Activated naive CD4-positive, alpha-beta T cell treated with anti-CD3 and anti-CD28 coated beads, Interleukin-2, amount 50 U/mL, for 72 hours (primary cell): ENCODE data around the gene RBM12. TPM values are rescaled to one million over a fixed set of nuclear protein-coding genes. Genes with fewer than 3 reads are reported as not detected.
"Not testable (repeated sequence)": the region's sequence is repeated elsewhere in the genome, so short reads cannot be mapped to it uniquely, and the experiment has no call there.

Experiments
- ATAC-seq, 2 donors: fragments of 150-1000 bp; cut with Tn5 transposase; 2 replicates each; pipeline ENCODE4 v1.10.0; 2021; ENCODE audit warnings: mild to moderate bottlenecking in 2 of 2, moderate library complexity in 2 of 2
- DNase-seq, 2 donors: peaks; one replicate each; pipeline ENCODE4 v3.0.0; 2021 to 2022; ENCODE audit warnings: low spot score in 2 of 2
- H3K27ac Mint-ChIP-seq, 2 donors: one replicate each; pipeline ENCODE4 v1.8.0; 2022; ENCODE audit warnings: mild to moderate bottlenecking in 2 of 2, mixed read lengths in 2 of 2
- H3K36me3 Mint-ChIP-seq, 2 donors: one replicate each; pipeline ENCODE4 v1.8.0; 2022; ENCODE audit warnings: mixed read lengths in 2 of 2
- H3K9me3 Mint-ChIP-seq, 2 donors: one replicate each; pipeline ENCODE4 v1.8.0; 2022; ENCODE audit warnings: mixed read lengths in 2 of 2
- total RNA-seq, 2 donors: library from RNA; stranded (reverse); gene quantifications; one replicate each; pipeline ENCODE4 v1.2.3, GENCODE V29; 2022

Gene RBM12, protein sequence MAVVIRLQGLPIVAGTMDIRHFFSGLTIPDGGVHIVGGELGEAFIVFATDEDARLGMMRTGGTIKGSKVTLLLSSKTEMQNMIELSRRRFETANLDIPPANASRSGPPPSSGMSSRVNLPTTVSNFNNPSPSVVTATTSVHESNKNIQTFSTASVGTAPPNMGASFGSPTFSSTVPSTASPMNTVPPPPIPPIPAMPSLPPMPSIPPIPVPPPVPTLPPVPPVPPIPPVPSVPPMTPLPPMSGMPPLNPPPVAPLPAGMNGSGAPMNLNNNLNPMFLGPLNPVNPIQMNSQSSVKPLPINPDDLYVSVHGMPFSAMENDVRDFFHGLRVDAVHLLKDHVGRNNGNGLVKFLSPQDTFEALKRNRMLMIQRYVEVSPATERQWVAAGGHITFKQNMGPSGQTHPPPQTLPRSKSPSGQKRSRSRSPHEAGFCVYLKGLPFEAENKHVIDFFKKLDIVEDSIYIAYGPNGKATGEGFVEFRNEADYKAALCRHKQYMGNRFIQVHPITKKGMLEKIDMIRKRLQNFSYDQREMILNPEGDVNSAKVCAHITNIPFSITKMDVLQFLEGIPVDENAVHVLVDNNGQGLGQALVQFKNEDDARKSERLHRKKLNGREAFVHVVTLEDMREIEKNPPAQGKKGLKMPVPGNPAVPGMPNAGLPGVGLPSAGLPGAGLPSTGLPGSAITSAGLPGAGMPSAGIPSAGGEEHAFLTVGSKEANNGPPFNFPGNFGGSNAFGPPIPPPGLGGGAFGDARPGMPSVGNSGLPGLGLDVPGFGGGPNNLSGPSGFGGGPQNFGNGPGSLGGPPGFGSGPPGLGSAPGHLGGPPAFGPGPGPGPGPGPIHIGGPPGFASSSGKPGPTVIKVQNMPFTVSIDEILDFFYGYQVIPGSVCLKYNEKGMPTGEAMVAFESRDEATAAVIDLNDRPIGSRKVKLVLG
- 100 to 1,000 TPM; 110 to 116 TPM for total RNA-seq

DNA sequence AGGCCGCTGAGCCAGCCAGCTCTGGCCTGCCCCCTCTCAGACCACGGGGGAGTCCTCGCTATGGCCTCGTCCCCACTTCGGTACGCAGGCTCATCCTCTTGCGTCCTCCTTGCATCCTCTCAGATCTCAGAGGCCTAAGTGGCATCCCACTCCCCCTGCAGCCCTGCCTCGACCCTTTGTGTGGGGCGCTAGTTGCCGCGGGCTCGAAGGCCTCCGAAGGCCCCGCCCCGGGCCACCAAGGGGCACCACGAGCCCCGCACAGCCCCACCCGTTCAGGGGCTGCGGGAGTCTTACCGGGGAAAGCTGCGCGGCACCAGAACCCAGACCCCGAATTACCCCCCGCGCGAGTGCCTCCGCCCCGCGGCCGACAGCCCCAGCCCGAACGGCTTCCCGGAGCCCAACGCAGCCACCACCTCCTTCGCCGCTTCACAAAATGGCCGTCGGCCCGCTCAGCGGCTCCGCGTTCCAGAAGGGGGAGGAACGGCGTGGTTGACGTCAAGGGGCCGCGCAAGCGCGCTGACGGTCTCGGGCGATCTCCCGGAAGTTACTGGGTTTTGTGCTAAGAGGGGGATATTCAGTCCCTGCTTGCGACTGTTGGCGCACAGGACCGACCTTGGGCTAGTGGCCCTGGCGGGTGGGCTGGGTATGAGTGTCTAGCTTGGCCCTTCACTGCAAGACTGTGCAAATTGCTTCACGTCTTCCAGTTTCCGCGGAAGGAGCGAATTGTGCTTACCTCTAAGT is at the start of gene RBM12, which contains the start of gene CPNE1:
RBM12 (minus strand) TSS at position 435 of the 741 bp plus-strand sequence. CDS start 9,578 bp downstream, outside the sequence.
CPNE1 (minus strand) TSS at position 435 of the 741 bp plus-strand sequence. CDS start 31,977 bp downstream, outside the sequence.
- peak; percentile 59 to 66 for ATAC-seq
- H3K27ac Mint-ChIP-seq: peak within 1 kb of the TSS; percentile 99 to 100
- DNase-seq: peak; percentile 91 to 93
- no peaks in the 10 kb centered on the region for H3K9me3 Mint-ChIP-seq
- H3K36me3 Mint-ChIP-seq: peaks cover 32 to 42% of the 10 kb centered on the region in 2 donors

DNA sequence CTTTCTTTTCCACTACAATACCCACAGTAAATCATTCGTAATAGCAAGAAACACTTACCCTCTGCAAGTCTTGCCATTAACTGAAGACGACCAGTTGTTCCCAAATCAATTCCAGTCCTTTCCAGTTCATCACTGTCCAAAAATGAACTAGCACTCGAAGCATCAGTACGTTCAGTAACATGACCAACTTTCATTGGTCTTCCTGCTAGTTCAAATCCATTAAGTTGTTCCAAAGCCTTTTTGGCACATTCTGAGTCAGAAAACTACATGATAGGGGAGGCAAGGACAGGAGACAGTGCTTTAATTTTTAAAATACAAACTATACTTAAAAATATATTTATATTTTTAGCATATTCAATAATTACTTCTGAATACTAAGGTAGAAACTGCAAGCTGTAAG is 49.4 kb upstream of the RBM12 start:
- ATAC-seq: no peak
- no peak overlapping the region for H3K27ac Mint-ChIP-seq
- no peaks in the 10 kb centered on the region for H3K9me3 Mint-ChIP-seq
- H3K36me3 Mint-ChIP-seq: peaks cover 0 to 27% of the 10 kb centered on the region in 2 donors
- no peak for DNase-seq

DNA sequence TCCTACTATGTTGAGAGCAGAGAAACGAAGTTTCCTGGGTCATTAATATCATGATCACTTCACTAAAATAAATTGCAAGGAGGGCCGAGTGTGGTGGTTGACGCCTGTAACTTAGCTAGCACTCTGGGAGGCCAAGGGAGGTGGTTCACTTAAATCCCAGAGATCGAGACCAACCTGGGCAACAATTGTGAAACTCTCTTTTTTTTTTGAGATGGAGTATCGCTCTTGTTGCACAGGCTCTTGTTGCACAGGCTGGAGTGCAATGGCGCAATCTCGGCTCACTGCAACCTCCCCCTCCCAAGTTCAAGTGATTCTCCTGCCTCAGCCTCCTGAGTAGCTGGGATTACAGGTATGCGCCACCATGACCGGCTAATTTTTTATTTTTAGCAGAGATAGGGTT is 48.4 kb upstream of the RBM12 start:
- not testable (repeated sequence) for H3K27ac Mint-ChIP-seq, H3K9me3 Mint-ChIP-seq, ATAC-seq, DNase-seq
- peaks cover 0 to 32% of the 10 kb centered on the region in 2 donors for H3K36me3 Mint-ChIP-seq

DNA sequence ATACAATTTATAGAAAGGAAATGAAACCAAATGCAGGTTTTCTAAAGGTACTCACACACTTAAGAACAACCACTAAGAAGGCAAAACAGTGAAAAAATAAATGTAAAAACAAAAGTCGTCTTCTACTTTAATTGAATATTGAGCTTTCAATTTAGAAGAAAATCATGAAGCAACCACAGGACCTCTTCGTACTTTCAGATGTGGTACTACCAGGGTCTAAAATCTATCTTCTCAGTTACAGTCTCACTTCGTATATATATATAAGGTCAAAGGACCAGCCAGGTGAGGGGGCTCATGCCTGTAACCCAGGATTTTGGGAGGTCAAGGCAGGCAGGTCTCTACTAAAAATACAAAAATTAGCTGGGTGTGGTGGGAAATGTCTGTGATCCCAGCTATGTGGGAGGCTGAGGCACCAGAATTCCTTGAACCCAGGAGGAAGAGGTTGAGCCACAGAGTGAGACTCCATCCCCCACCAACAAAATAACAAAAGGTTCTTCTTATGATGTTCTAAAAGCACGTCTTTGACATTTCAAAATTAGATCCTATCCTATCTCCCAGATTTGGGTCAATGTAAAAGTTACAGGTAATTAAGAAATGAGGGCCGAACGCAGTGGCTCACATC is 47.0 kb upstream of the RBM12 start:
- ATAC-seq (peak; percentile 65 to 70), DNase-seq (no peak)
- Mint-ChIP-seq H3K36me3 (peaks cover 0 to 27% of the 10 kb centered on the region in 2 donors), H3K27ac (peak overlapping the region; percentile 74 to 92), H3K9me3 (no peaks in the 10 kb centered on the region)

DNA sequence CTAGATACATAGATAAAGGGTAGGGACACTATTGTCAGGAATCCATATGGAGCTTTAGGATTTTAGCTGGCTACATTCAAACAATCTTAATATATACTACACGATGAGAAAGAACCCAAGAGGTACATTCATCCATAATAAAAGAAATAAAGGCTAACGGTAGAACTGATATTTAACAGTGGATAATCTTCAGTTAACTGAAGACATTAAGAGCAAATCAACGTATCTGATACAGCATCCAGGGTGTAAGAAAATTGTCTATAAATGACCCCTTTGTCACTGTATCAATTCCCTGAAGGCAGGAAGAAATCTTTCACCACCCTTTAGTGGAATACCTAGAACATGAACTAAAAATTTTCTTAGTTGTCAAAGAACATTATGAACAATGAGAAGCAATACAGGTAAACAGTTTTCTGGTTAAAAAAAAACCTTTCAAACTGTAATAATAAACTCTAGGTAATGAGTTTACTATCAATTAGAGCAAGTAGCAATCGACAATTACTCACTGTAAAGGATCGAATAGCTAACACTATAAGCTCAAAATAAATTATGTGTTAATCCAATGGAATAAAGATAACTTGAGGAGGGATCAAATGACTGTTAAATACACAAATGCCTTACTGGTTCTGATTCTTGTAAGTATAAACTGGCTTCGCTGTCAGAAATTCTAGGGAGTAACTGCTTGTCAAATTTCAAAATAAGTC is 46.3 kb upstream of the RBM12 start:
- no peaks in the 10 kb centered on the region for H3K9me3 Mint-ChIP-seq
- ATAC-seq: no peak

DNA sequence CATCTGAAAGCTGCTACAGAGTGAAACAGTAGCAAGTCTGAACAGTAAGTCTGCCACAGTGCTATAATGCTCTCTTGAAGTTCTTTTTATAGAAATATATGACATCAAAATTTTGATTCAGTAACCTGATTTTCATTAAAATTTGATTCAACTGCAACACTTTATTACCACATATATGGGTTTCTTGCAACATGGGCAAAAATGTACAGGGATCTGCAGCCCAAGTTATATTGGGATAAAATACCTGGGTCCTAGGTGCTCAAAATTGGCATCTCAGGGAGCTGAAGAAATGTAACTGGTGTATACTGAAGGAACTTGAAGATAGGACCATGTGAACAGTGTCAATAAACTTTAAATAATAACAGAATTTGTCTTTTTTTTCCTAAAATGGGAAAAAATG is 45.3 kb upstream of the RBM12 start:
- Mint-ChIP-seq H3K36me3 (peaks cover 0 to 29% of the 10 kb centered on the region in 2 donors), H3K27ac (peak overlapping the region in 1 of 2 donors; percentile 68), H3K9me3 (no peaks in the 10 kb centered on the region)
- DNase-seq (no peak), ATAC-seq (no peak)

More for the DNA sequence above, 46.3 kb upstream of the RBM12 start:
- H3K36me3 Mint-ChIP-seq: peaks cover 0 to 27% of the 10 kb centered on the region in 2 donors
- H3K27ac Mint-ChIP-seq: peak overlapping the region; percentile 68 to 74
- DNase-seq: no peak

DNA sequence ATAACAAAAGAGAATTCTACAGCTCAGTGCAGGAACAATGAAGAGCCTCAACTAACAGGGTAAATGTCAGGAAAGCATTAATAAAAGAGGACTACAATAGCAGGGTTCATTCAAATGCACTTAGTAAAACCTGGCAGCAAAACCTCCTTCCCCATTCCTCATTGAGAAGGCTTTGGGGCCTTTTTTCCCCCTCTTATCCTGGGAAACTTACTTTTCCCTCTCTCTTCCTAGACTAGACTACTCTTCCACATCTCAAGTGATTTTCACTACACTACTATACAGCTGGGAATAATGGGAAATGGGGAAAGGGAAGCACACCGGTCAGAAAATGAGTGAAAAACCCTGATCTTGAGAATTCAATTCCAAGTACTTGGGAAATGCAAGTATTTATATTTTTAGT is 44.6 kb upstream of the RBM12 start:
- H3K9me3 Mint-ChIP-seq: no peaks in the 10 kb centered on the region
- DNase-seq: no peak
- peaks cover 0 to 31% of the 10 kb centered on the region in 2 donors for H3K36me3 Mint-ChIP-seq
- peak overlapping the region; percentile 54 to 72 for H3K27ac Mint-ChIP-seq
- ATAC-seq: no peak

DNA sequence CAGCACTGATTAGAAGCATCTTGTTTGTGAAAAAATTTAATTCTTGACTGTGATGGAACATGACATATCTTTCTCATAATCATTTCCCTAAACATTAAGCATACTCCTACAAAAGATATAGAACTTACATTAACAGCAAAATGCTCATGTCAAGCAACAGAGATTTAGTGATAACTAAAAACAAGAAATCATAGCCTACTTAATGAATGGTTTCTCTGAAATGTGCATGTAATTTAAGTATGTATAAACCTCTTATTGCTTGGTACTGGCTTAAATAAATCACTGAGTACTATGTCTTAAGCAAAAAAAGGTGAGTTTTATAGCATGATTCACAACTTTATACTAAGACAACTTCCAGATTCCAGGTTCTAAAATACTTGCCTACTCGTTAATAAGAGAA is 43.8 kb upstream of the RBM12 start:
- Mint-ChIP-seq H3K27ac (peak overlapping the region in 1 of 2 donors; percentile 72), H3K9me3 (no peaks in the 10 kb centered on the region), H3K36me3 (peaks cover 0 to 31% of the 10 kb centered on the region in 2 donors)
- DNase-seq (no peak), ATAC-seq (no peak)

DNA sequence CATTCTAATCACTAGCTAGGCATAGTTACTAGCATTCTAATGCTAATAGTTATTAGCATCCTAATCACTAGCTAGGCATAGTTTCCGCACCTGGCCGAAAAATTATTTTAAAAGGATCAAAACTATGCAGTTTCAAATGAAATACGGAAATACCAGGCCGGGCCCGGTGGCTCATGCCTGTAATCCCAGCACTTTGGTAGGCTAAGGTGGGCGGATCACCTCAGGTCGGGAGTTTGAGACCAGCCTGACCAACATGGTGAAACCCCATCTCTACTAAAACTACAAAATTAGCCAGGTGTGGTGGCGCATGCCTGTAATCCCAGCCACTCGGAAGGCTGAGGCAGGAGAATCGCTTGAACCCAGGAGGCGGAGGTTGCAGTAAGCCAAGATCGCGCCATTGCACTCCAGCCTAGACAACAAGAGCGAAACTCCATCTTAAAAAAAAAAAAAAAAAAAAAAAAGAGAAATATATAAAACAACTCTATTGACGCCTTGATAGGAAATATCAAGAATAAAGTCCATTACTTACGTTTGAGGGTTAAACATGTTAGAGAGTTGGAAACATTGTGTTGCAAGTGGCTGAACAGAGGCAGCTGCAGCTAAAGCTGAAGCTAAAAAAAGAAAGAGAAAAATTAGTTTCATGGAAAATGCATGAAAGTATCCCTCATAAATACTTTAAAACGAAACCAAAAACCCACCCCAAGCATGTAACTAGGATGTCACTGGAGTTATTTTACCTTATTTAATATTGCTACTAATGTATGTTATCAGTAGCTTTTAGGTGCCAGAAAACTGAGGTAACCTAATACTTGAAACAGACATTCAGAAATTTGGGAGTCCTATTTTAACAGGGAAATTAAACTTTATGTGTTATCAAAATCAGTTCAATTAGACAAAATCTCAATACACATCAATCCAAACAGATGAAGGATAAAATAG is 42.2 kb upstream of the RBM12 start:
- not testable (repeated sequence) for H3K27ac Mint-ChIP-seq, ATAC-seq, H3K9me3 Mint-ChIP-seq, DNase-seq
- peaks cover 0 to 34% of the 10 kb centered on the region in 2 donors for H3K36me3 Mint-ChIP-seq

DNA sequence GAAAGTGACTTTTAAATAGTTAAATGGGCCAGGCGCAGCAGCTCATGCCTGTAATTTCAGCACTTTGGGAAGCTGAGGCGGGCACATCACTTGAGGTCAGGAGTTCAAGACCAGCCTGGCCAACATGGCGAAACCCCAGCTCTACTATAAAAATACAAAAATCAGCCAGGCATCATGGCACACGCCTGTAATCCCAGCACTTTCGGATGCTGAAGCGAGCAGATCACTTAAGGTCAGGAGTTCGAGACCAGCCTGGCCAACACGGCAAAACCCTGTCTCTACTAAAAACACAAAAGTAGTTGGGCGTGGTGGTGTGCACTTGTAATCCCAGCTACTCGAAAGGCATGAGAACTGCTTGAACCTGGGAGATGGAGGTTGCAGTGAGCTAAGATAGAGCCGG is 41.2 kb upstream of the RBM12 start:
- peaks cover 3 to 31% of the 10 kb centered on the region in 2 donors for H3K36me3 Mint-ChIP-seq
- H3K27ac Mint-ChIP-seq: peak overlapping the region in 1 of 2 donors; percentile 44
- not testable (repeated sequence) for DNase-seq

DNA sequence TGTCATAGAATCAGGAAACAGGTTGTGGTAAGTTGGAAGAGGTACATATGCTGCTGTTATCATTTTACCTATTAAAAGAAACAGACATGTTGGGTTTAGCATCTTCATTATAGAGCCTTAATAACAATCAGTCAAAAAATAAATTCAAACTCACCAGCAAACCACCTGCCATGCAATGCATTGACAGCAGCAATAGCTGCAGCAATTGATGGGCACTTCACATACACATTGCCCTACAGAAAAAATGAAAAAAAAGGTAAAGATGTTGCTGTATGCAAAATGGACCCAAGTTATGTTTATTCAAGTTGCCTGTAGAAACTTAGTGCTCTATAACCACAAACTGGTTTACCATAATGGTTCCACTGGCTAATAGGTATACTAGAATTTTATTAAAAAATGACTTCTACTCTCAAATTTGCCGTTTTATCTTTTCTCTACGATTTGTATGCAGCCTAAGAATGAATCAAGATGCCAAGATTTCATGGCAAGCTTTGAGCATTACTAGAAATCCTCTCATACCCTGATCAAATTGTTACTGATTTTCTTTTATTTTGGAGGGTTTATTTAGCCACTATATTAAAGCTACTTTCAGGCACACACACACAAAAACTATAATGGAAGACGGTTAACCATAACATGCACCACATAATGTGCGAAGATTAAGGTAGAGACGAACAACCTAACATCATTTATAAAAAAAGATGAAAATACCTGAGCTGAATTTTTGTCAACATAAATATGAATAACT is 40.0 kb upstream of the RBM12 start:
- DNase-seq (no peak), ATAC-seq (no peak)
- Mint-ChIP-seq H3K9me3 (no peaks in the 10 kb centered on the region), H3K27ac (peak overlapping the region in 1 of 2 donors; percentile 23), H3K36me3 (peaks cover 15 to 28% of the 10 kb centered on the region in 2 donors)

More for the DNA sequence above, 41.2 kb upstream of the RBM12 start:
- ATAC-seq, H3K9me3 Mint-ChIP-seq: not testable (repeated sequence)

DNA sequence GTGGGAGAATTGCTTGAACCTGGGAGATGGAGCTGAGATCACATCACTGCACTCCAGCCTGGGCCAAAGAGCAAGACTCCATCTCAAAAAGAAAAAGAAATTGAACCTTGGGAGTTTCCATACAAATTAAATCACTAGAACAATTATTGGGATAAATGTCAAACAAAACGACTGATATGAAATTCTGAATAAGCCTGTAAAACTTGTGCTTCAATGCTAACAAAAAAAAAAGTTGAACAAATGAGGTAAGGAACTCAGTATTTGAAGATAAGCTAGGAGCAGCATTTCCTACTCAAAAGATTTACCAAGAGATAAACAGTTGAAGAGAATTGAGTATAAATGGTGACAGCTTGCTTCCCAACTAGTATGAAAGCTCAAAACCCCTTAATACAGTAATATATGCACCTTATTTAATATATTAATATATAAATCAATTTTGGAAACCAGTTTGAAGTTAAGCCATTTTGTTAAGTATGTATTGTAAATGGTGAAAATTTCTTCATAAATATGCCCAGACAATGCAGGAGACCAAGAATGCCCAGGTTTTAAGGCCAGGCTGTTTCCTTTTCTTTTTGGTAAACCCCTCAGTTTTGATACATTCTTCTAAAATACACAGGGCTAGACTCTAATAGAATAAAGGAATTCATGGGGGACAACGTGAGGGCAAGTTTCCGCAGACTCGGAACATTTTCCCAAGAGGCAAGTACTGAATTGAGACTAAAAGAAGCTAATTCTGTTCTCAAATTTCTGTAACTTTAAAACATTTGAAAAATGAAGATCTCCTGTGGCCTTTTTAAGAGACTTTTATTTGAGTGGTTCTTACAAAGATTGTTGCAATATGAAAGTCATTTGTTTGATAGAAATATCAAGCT is 38.4 kb upstream of the RBM12 start:
- peak overlapping the region; percentile 22 to 52 for H3K27ac Mint-ChIP-seq
- DNase-seq: no peak
- no peaks in the 10 kb centered on the region for H3K9me3 Mint-ChIP-seq
- peaks cover 27 to 30% of the 10 kb centered on the region in 2 donors for H3K36me3 Mint-ChIP-seq
- ATAC-seq: no peak
